Liver (tissue), 9 donors: ENCODE results near the gene HSF2BP. TPM values are rescaled to one million over a fixed set of nuclear protein-coding genes. Genes with fewer than 3 reads are reported as not detected.
"Not testable (repeated sequence)": the region's sequence is repeated elsewhere in the genome, so short reads cannot be mapped to it uniquely, and the experiment has no call there.

ENCODE experiments used
- DNase-seq: peaks from one replicate; pipeline ENCODE4 v3.0.0-alpha.2; 2017; ENCODE audit warnings: low spot score
- H3K27ac ChIP-seq, 2 donors: one replicate each; pipeline ENCODE4 v1.7.0; 2013; ENCODE audit warnings: inconsistent platforms in 2 of 2, low read length in 2 of 2, control low read depth in 1 of 2, low read depth in 1 of 2, mild to moderate bottlenecking in 1 of 2
- H3K27me3 ChIP-seq, 4 donors: one replicate each; pipeline versions ENCODE4 v1.6.1 to v1.7.0; 2013; ENCODE audit warnings: low read length in 3 of 4, inconsistent platforms in 1 of 4, mild to moderate bottlenecking in 1 of 4, moderate library complexity in 1 of 4; ENCODE audit not compliant: control insufficient read depth in 4 of 4, insufficient read depth in 4 of 4
- H3K36me3 ChIP-seq, 4 donors: one replicate each; pipeline versions ENCODE4 v1.6.1 to v1.7.0; 2013; ENCODE audit warnings: low read length in 3 of 4, mild to moderate bottlenecking in 3 of 4, low read depth in 1 of 4, moderate library complexity in 1 of 4; ENCODE audit not compliant: control insufficient read depth in 4 of 4, insufficient read depth in 3 of 4
- H3K4me1 ChIP-seq, 4 donors: one replicate each; pipeline versions ENCODE4 v1.6.1 to v1.7.0; 2013; ENCODE audit warnings: low read length in 3 of 4, mild to moderate bottlenecking in 3 of 4, moderate library complexity in 1 of 4; ENCODE audit not compliant: control insufficient read depth in 4 of 4, insufficient read depth in 4 of 4
- H3K4me3 ChIP-seq, 3 donors: one replicate each; pipeline versions ENCODE4 v1.6.1 to v1.7.0; 2013; ENCODE audit warnings: low read length in 3 of 3, control low read depth in 1 of 3, low read depth in 1 of 3, mild to moderate bottlenecking in 1 of 3
- H3K9ac ChIP-seq, 2 donors: one replicate each; pipeline ENCODE4 v1.7.0; 2013; ENCODE audit warnings: low read length in 2 of 2, mild to moderate bottlenecking in 2 of 2, moderate library complexity in 2 of 2, control low read depth in 1 of 2, low read depth in 1 of 2
- H3K9me3 ChIP-seq, 4 donors: one replicate each; pipeline versions ENCODE4 v1.6.1 to v1.7.0; 2013; ENCODE audit warnings: low read length in 3 of 4; ENCODE audit not compliant: control insufficient read depth in 4 of 4
- REST ChIP-seq: IDR thresholded peaks from 2 replicates; pipeline ENCODE4 v1.6.1; 2016; ENCODE audit warnings: antibody characterized with exemption, mild to moderate bottlenecking
- WGBS: extraction: QIAGEN DNeasy Blood & Tissue Kit; methylation state at CpG from one replicate; pipeline ENCODE4 v1.1.7; 2013; 5-methylcytosine and 5-hydroxymethylcytosine counted together
- polyA plus RNA-seq, 2 donors: library from polyadenylated mRNA; stranded (reverse) in 1 of 2; unstranded in 1 of 2; fragments of 200-250 nt in 1 of 2; fragments of >200 nt in 1 of 2; fragmentation: Nextera tagmentation in 1 of 2; extraction: Ambion mirVana in 1 of 2; gene quantifications; one replicate each; pipeline versions ENCODE4 v1.2.1 to v1.2.3, GENCODE V29; 2013 to 2015
- total RNA-seq, 2 donors: library from RNA; depleted of rRNA; stranded (reverse); fragments of >200 nt; gene quantifications; one replicate each; pipeline ENCODE4 v1.2.3, GENCODE V29; 2014
- donor health status: healthy.
- donor health status: healthy.
- donor health status: healthy.
- donor health status: healthy.
- donor health status: healthy.

Gene HSF2BP
- total and polyA plus RNA-seq, 4 donors: 0.14 to 0.33 (median 0.16) TPM; not detected in 1

GRCh38 chr21:43571976-43572375, 87.3 kb downstream of the HSF2BP start (continued):
- no peak for TF ChIP-seq REST

- not testable (repeated sequence) for H3K9me3 ChIP-seq, DNase-seq, H3K27ac ChIP-seq, H3K36me3 ChIP-seq, H3K4me1 ChIP-seq, H3K4me3 ChIP-seq, H3K9ac ChIP-seq, H3K27me3 ChIP-seq
- WGBS: no CpG with 5 or more reads among the region's 3 CpGs
Observed at GRCh38 chr21:43570195-43570594, 89.1 kb downstream of the HSF2BP start.

DNA sequence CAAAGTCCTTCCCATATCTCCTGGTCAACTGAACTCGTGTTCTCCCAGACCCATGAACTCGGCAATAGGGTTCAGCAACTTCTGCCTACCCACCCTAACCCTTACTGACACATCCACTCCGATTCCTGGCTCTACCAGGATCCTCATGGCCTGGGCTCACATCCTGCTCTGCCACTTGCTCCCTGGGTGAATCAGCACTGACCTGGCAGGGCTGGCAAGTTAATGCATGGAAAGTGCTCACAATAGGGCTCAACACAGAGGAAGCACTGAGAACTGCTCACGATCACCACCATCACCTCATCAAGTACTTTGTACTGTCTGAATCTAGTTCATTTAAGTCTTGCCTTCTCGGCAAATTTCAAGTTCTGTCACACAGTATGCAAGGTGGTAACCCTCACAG, 96.8 kb downstream of the HSF2BP start:
- DNase-seq, H3K36me3 ChIP-seq, H3K4me3 ChIP-seq, H3K9me3 ChIP-seq, H3K27me3 ChIP-seq, H3K9ac ChIP-seq, H3K27ac ChIP-seq, H3K4me1 ChIP-seq: not testable (repeated sequence)
- WGBS: no CpG with 5 or more reads among the region's 5 CpGs

- H3K27ac ChIP-seq, H3K4me3 ChIP-seq, H3K36me3 ChIP-seq, DNase-seq, H3K9me3 ChIP-seq, H3K4me1 ChIP-seq, H3K9ac ChIP-seq, H3K27me3 ChIP-seq: not testable (repeated sequence)
- no CpG with 5 or more reads among the region's 2 CpGs for WGBS
Observed at GRCh38 chr21:43540561-43540960, 118.7 kb downstream of the HSF2BP start.

DNA sequence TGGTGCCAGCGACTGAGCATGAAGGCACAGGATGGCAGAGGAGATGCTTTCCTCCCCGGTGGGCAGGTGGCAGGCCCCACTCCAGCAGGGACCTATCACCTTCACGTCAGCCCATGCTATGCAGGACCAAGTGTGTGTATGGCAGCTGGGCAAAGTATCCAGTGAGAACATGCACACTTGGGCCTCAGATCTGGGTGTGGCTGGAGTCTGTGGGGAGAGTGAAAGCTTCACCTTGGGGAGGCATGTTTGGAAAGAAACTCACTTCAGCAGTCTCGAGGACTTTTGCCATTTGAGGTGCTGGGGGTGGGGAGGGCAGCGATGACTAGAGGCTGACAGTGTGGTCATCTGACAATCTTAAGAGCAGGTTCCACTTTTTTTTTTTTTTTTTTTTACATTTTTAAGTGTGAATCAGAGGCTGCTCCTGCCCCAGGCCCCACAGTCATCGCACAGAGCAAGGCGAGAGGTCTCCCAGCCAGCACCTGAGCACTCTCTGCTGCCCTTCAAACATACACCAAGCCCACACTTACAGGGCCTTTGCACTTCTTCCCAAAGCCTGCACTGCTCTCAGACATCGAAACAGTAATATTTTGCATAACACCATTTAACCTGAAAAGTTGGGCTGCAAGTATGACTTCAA, 136.7 kb downstream of the HSF2BP start:
- not testable (repeated sequence) for DNase-seq, H3K4me3 ChIP-seq, H3K36me3 ChIP-seq, H3K27ac ChIP-seq, H3K27me3 ChIP-seq, H3K9me3 ChIP-seq, H3K4me1 ChIP-seq, H3K9ac ChIP-seq
- WGBS: no CpG with 5 or more reads among the region's 8 CpGs

DNA sequence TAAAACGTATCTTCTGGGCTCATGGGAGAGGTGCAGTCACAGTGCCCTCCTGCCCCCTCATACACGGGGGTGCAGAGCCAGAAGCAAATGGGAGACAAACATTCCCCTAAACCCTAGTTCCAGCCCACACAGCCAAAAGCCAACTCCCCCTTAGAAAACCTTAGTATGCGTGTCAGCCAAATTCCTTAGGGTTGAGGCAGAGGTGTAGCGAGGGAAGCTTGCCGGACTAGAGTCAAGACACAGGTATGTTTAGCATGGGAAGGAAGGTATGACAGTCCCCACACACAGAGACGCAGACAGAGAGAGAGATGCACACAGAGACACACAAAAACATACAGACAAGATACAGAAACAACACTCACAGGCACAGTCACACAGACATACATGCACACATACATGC, 141.6 kb downstream of the HSF2BP start:
- not testable (repeated sequence) for H3K9me3 ChIP-seq, H3K4me3 ChIP-seq, H3K4me1 ChIP-seq, H3K27ac ChIP-seq, DNase-seq, H3K9ac ChIP-seq, H3K36me3 ChIP-seq, H3K27me3 ChIP-seq
- no CpG with 5 or more reads among the region's 6 CpGs for WGBS

- H3K4me3 ChIP-seq, H3K9ac ChIP-seq, H3K27ac ChIP-seq, H3K27me3 ChIP-seq, H3K9me3 ChIP-seq, H3K36me3 ChIP-seq, H3K4me1 ChIP-seq, DNase-seq: not testable (repeated sequence)
- no CpG with 5 or more reads among the region's 10 CpGs for WGBS
Observed at GRCh38 chr21:43516860-43517627, 142.2 kb downstream of the HSF2BP start.

GRCh38 chr21:43516295-43516847, 142.9 kb downstream of the HSF2BP start:
- H3K27ac ChIP-seq, H3K27me3 ChIP-seq, H3K4me1 ChIP-seq, DNase-seq, H3K4me3 ChIP-seq, H3K9ac ChIP-seq, H3K36me3 ChIP-seq, H3K9me3 ChIP-seq: not testable (repeated sequence)
- no CpG with 5 or more reads among the region's 4 CpGs for WGBS
